Measurements from ENCODE around the gene GLT8D1. TPM values are rescaled to one million over a fixed set of nuclear protein-coding genes. Genes with fewer than 3 reads are reported as not detected.
"Not testable (repeated sequence)": the region's sequence is repeated elsewhere in the genome, so short reads cannot be mapped to it uniquely, and the experiment has no call there.

Gene GLT8D1
- 96.7 TPM for polyA plus RNA-seq (2013, experiment 1 of 2; ENCODE audit: insufficient read length)
- polyA plus RNA-seq (2013, experiment 2 of 2; ENCODE audit: insufficient read length): 96.2 TPM

GRCh38 chr3:52705688-52706686 is at the start of gene GLT8D1, which contains the start of gene SPCS1:
Gene GLT8D1 (minus strand): TSS chr3:52705791. CDS start chr3:52700460, 5,331 bp downstream.
Gene SPCS1 (plus strand): TSS chr3:52706106. CDS start chr3:52706247, 141 bp downstream.
- peak; percentile 84 for DNase-seq

- no peak for DNase-seq
These were observed 48.8 kb upstream of the GLT8D1 start for GRCh38 chr3:52754373-52754772.

- no peak for DNase-seq
These were observed 46.6 kb upstream of the GLT8D1 start for GRCh38 chr3:52752045-52752660.

- no peak for DNase-seq
These were observed 38.1 kb upstream of the GLT8D1 start for GRCh38 chr3:52743721-52744120.

- DNase-seq: no peak
These were observed 37.6 kb upstream of the GLT8D1 start for GRCh38 chr3:52743152-52743551.

GRCh38 chr3:52742418-52743041 is 36.9 kb upstream of the GLT8D1 start:
- DNase-seq: peak; percentile 23

GRCh38 chr3:52739730-52740129 is 34.1 kb upstream of the GLT8D1 start:
- DNase-seq: no peak

GRCh38 chr3:52733256-52733891 is 27.8 kb upstream of the GLT8D1 start:
- DNase-seq: no peak

GRCh38 chr3:52731590-52731989 is 26.0 kb upstream of the GLT8D1 start:
- DNase-seq: no peak

GRCh38 chr3:52730681-52731080 is 25.1 kb upstream of the GLT8D1 start:
- DNase-seq: no peak

GRCh38 chr3:52728753-52729152 is 23.2 kb upstream of the GLT8D1 start:
- not testable (repeated sequence) for DNase-seq

GRCh38 chr3:52724511-52724910 is 18.9 kb upstream of the GLT8D1 start:
- DNase-seq: no peak

GRCh38 chr3:52723935-52724334 is 18.3 kb upstream of the GLT8D1 start:
- DNase-seq: no peak

- DNase-seq: no peak
These were observed 16.9 kb upstream of the GLT8D1 start for GRCh38 chr3:52722491-52722890.

- DNase-seq: no peak
These were observed 16.1 kb upstream of the GLT8D1 start for GRCh38 chr3:52721730-52722008.

GRCh38 chr3:52721002-52721729 is 15.6 kb upstream of the GLT8D1 start:
- DNase-seq: peak; percentile 4

GRCh38 chr3:52719618-52720017 is 14.0 kb upstream of the GLT8D1 start:
- no peak for DNase-seq

GRCh38 chr3:52715714-52716305 is 10.2 kb upstream of the GLT8D1 start:
- no peak for DNase-seq

- DNase-seq: no peak
These were observed 9.0 kb upstream of the GLT8D1 start for GRCh38 chr3:52714335-52715302.
